Tibial artery (tissue), 4 donors: ENCODE measurements around the gene GABRB3.

Experiments used
- DNase-seq, 2 donors: peaks; one replicate each; pipeline ENCODE4 v3.0.0-alpha.2; 2019
- H3K27ac ChIP-seq, 2 donors: fragments of 200-600 bp; sonication (generic) in 1 of 2; 1 replicate in 1 of 2; 2 replicates in 1 of 2; pipeline ENCODE4 v1.5.1; 2018 to 2019; ENCODE audit warnings: mild to moderate bottlenecking in 1 of 2
- H3K27me3 ChIP-seq, 2 donors: fragments of 200-600 bp; sonication (generic) in 1 of 2; one replicate each; pipeline versions ENCODE4 v1.5.1 to v1.6.0; 2016 to 2019
- H3K36me3 ChIP-seq, 3 donors: fragments of 200-600 bp; sonication (generic) in 2 of 3; one replicate each; pipeline ENCODE4 v1.5.1; 2016 to 2019; ENCODE audit warnings: mild to moderate bottlenecking in 2 of 3
- H3K4me1 ChIP-seq, 4 donors: fragments of 200-600 bp; sonication (generic) in 2 of 4; 1 replicate in 3 of 4; 2 replicates in 1 of 4; pipeline ENCODE4 v1.5.1; 2016 to 2019
- H3K4me3 ChIP-seq, 2 donors: fragments of 200-600 bp; sonication (generic) in 1 of 2; 1 replicate in 1 of 2; 2 replicates in 1 of 2; pipeline ENCODE4 v1.5.1; 2018 to 2019; ENCODE audit warnings: mild to moderate bottlenecking in 2 of 2
- H3K9me3 ChIP-seq, 3 donors: fragments of 200-600 bp; sonication (generic) in 1 of 3; one replicate each; pipeline ENCODE4 v1.5.1; 2016 to 2019
- CTCF ChIP-seq, 2 experiments: fragments of 200-600 bp in 1 of 2; fragments of 450-650 bp in 1 of 2; IDR thresholded peaks; one replicate each; pipeline ENCODE4 v1.5.1; 2017 to 2019; ENCODE audit warnings: antibody characterized with exemption in 2 of 2, mild to moderate bottlenecking in 1 of 2, moderate library complexity in 1 of 2
- intact Hi-C: fragments of 100-400 bp; cut with DNase I; formaldehyde crosslinking; loops from one replicate; pipeline ENCODE4 v1.15.0; 2023; ENCODE audit warnings: low total_unique reads

The GABRB3 gene

GRCh38 chr15:26665957-26666791 is 106.7 kb downstream of the GABRB3 start:
- intact Hi-C loops = no loop called here
- no peak for DNase-seq
- no peaks in the 10 kb centered on the region for H3K4me1 ChIP-seq
- no peak overlapping the region for H3K4me3 ChIP-seq
- H3K36me3 ChIP-seq = no peaks in the 10 kb centered on the region
- no peaks in the 10 kb centered on the region for H3K27me3 ChIP-seq
- H3K27ac ChIP-seq = no peak overlapping the region
- TF ChIP-seq CTCF (IDR thresholded peaks at IDR 0.05) = no peak
- no peaks in the 10 kb centered on the region for H3K9me3 ChIP-seq

- H3K4me1 ChIP-seq = no peaks in the 10 kb centered on the region
- no peak for TF ChIP-seq CTCF (IDR thresholded peaks at IDR 0.05)
- H3K27me3 ChIP-seq = no peaks in the 10 kb centered on the region
- H3K36me3 ChIP-seq = no peaks in the 10 kb centered on the region
- H3K27ac ChIP-seq = no peak overlapping the region
- H3K9me3 ChIP-seq = no peaks in the 10 kb centered on the region
- DNase-seq = no peak
- intact Hi-C loops = no loop called here
- no peak overlapping the region for H3K4me3 ChIP-seq
Measured at GRCh38 chr15:26662283-26662682, 110.6 kb downstream of the GABRB3 start.

- H3K4me3 ChIP-seq = no peak overlapping the region
- TF ChIP-seq CTCF (IDR thresholded peaks at IDR 0.05) = no peak
- no peak for DNase-seq
- no peaks in the 10 kb centered on the region for H3K4me1 ChIP-seq
- H3K9me3 ChIP-seq = no peaks in the 10 kb centered on the region
- no peaks in the 10 kb centered on the region for H3K36me3 ChIP-seq
- H3K27ac ChIP-seq = no peak overlapping the region
- intact Hi-C loops = no loop called here
- no peaks in the 10 kb centered on the region for H3K27me3 ChIP-seq
Measured at GRCh38 chr15:26661748-26662147, 111.1 kb downstream of the GABRB3 start.

GRCh38 chr15:26661107-26661506 is 111.8 kb downstream of the GABRB3 start:
- H3K27me3 ChIP-seq = no peaks in the 10 kb centered on the region
- no peak overlapping the region for H3K27ac ChIP-seq
- no peak for DNase-seq
- H3K36me3 ChIP-seq = no peaks in the 10 kb centered on the region
- no peaks in the 10 kb centered on the region for H3K9me3 ChIP-seq
- no peak overlapping the region for H3K4me3 ChIP-seq
- TF ChIP-seq CTCF (IDR thresholded peaks at IDR 0.05) = no peak
- no peaks in the 10 kb centered on the region for H3K4me1 ChIP-seq
- intact Hi-C loops = no loop called here

GRCh38 chr15:26660241-26660640 is 112.6 kb downstream of the GABRB3 start:
- H3K27ac ChIP-seq = no peak overlapping the region
- H3K9me3 ChIP-seq = no peaks in the 10 kb centered on the region
- no peak for DNase-seq
- H3K4me1 ChIP-seq = no peaks in the 10 kb centered on the region
- no peaks in the 10 kb centered on the region for H3K27me3 ChIP-seq
- no peak overlapping the region for H3K4me3 ChIP-seq
- H3K36me3 ChIP-seq = no peaks in the 10 kb centered on the region
- intact Hi-C loops = no loop called here
- no peak for TF ChIP-seq CTCF (IDR thresholded peaks at IDR 0.05)
